Stimulated activated CD4-positive, alpha-beta T cell treated with anti-CD3 and anti-CD28 coated beads, Interleukin-1b, Interleukin-23, amount 100 ng/mL, for 48 hours (primary cell): ENCODE results near the gene DUSP7.
A peak's percentile ranks its signal among the peaks of the same experiment; 100 is the strongest.

ENCODE experiments used
- DNase-seq: peaks from one replicate; pipeline ENCODE4 v3.0.0-alpha.2; 2020

Gene DUSP7, protein sequence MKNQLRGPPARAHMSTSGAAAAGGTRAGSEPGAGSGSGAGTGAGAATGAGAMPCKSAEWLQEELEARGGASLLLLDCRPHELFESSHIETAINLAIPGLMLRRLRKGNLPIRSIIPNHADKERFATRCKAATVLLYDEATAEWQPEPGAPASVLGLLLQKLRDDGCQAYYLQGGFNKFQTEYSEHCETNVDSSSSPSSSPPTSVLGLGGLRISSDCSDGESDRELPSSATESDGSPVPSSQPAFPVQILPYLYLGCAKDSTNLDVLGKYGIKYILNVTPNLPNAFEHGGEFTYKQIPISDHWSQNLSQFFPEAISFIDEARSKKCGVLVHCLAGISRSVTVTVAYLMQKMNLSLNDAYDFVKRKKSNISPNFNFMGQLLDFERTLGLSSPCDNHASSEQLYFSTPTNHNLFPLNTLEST

DNA sequence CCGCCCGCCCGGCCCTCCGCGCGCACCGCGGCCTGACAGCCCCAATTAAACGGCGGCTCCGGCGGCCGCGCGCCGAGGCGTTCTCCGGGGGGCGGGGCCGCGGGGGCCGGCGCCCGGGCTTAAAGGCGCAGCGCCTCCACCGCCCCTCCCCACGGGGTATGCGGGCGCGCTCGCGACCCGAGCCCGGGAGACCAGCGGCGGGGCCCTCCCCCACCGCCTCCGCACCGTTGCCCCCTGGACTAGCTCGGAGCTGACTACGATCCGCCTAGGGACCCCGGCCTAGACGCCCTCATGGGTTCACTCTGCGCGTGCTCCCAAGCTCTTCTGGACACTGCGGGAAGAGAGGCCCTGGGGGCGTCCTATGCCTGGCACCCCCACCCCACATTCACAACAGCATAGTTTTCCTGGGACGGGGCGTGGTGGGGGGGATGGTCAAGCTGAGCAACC is at the start of gene DUSP7:
DUSP7 (minus strand) TSS at position 51 of the 447 bp plus-strand sequence. CDS start 205 bp downstream, outside the sequence.
- peak; percentile 66 for DNase-seq

- DNase-seq = no peak
Observed at GRCh38 chr3:52104684-52105640, 48.6 kb upstream of the DUSP7 start.

DNA sequence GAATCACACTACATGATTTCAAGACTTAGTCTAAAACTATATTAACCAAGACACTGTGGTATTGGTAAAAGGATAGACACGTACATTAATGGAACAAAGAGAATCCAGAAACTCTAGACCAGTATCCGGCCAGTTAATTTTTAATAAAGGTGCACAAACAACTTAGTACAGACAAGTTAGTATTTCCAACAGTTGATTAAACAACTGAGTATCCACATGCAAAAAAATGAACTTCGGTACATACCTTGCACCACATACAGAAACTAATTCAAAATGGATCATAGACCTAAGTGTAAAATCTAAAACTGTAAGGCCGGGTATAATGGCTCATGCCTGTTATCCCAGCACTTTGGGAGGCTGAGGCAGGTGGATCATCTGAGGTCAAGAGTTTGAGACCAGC is 46.6 kb upstream of the DUSP7 start:
- DNase-seq = no peak

GRCh38 chr3:52099001-52099401 is 42.6 kb upstream of the DUSP7 start:
- no peak for DNase-seq

GRCh38 chr3:52097851-52098507 is 41.6 kb upstream of the DUSP7 start:
- DNase-seq = no peak

DNA sequence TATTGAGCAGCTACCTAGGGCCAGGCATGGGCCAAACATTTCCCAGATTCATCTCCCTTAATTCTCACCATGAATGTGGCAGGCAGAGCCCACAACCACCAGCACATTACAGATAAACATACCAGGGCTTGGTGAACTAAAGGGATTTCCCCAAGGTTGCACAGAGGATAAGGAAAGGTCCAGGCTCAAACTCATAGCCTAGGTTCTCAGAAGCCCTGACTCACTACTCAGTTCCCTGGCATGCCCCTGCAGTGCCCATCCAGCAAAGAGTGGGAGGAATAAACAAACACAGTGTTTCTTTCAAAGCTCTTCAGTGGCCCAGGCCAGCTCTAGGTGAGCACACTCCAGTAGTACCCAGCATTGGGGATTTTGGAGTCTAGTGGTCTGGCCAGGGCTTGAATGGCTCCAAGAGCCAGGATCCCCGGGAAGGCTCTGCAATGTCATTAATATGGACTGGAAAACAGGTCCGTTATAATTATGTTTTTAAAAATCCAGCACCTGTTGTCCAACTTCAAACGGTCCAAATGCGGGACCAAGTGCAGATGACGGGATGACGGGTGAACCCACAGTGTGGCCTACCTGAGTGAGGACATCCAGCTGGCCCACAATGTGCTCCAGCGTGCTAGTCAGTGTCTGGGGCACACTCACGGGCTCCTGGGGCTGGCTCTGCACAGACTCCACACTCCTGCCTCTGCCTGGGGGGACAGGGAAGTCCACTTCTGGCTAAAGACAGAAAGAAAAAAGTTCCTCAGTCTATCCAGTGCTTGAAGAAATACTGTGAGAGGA is 39.8 kb upstream of the DUSP7 start:
- DNase-seq = no peak

DNA sequence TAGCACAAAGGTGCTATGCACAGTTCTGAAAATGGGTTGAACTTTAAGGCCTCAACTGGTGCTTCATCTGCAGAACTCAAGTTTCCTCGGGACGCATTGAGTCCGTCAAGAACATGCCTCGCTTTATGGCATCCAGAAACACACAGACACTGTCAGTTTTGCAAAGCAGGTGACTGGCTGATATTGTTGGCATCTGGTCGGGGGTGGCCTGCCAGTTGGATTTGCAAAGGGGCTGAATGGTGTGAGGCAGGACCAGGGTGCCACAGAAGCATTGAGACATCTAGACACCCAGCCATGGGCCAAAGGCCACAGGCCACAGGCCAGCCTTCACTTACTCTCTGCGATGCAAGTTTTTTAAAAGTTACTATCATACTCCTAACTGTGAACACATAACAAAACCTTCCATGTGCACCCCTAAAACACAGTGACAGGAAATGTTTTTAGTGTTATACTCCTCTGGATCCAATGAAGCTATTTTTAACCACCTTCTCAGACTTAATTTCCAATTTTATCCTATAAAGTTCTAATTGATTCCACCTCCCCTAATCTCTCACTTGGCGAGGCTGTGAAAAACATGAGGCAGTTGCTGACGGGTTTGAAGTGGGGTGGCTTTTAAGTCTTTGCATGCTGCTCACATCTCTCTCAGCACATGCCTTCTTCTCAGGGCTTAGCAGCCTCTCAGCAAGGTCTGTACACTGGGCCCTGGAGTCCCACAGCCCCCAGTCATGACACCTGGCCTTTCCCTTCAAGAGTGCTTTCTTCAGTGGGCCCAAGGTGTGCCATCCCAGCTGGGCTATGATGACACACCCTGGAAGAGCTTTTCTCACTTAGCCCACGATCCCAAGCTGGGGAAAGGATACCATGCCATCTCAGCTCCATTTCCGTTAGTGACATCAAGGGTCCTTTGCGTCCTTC is 38.5 kb upstream of the DUSP7 start:
- no peak for DNase-seq

DNA sequence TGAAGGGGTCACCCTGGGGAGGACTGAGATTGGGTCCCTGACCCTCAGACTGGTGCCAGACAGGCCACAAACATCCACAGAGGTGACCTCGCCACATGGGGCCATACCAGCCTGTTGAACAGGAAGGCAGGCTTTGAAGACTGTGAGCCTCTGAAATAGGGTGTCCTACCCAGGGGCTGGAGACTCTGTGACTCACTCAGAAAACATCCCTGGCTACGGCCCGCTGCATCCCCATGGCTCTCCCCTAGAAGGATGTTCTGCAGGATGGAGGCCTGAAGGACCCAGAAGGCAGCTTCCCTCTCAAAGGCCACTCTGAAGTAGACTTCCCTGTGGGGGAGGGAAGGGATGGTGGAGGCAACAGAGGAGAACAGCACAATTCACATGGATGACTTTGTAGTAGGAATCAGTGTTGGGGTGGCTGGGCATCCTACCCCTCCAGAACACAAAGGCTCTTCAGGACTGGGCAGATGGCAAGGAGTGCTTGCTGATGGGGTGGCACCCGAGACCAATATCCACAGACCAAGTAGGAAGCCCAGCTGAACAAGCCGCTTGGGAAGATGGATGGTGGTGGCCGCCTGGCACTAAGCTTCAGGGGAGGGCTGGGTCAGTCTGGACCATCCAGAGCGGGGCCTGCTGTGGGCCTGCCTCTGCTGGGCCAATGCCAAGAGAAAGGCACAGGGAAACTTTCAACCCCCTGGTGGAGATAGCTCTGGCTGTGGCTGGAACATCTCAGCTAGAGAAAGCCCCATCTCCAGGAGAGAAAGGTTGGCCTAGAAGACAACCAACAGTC is 37.6 kb upstream of the DUSP7 start:
- DNase-seq = no peak

GRCh38 chr3:52092891-52093290 is 36.5 kb upstream of the DUSP7 start:
- no peak for DNase-seq

- no peak for DNase-seq
Observed at GRCh38 chr3:52092271-52092660, 35.9 kb upstream of the DUSP7 start.

- DNase-seq = no peak
Observed at GRCh38 chr3:52091586-52092270, 35.4 kb upstream of the DUSP7 start.

DNA sequence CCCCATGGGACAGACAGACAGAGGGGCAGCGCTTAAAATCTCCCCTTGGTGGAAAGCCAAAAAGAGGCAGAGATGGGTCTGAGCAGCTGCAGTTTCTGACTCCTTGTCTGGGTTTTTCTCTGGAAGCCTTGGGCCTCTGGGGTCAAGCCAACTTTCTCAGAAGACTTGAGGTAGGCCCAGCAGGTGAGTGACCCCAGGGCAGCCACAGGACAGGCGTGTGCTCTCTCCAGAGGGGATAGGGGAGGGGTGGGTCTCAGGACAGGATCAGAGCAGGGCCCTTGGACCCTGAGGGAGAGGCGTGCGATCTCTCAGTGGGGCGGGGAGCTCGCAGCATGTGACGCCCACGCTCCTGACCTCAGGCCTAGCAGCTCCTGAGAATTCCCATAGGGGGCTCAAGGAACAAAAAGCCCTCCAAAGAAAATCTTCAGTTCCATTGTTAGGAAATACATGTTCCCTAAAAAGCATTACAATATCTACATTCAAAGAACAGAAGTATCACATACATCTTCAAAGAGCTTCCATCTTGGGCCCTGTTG is 34.6 kb upstream of the DUSP7 start:
- DNase-seq = no peak

GRCh38 chr3:52090131-52090932 is 34.0 kb upstream of the DUSP7 start:
- no peak for DNase-seq

DNA sequence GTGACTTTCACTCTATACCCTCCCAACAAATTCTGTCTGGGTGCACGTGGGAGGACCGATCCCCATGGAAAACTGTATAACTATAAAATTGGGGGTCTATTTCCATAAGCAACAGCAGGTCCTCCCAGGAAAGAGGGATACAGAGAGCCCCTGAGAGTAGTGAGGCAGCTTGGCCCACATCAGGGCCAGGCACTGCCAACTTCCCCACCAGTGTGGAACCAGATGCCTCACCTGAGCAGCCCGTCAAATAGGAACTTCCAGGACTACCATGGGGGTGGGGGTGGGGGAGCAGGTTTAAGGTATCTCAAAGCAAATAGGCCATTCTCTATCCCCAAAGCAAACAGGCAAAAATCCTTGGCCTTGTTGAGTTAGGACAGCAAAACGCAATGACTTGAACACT is 33.3 kb upstream of the DUSP7 start:
- no peak for DNase-seq

GRCh38 chr3:52088445-52089367 is 32.3 kb upstream of the DUSP7 start:
- no peak for DNase-seq

- no peak for DNase-seq
Observed at GRCh38 chr3:52087731-52088130, 31.4 kb upstream of the DUSP7 start.

DNA sequence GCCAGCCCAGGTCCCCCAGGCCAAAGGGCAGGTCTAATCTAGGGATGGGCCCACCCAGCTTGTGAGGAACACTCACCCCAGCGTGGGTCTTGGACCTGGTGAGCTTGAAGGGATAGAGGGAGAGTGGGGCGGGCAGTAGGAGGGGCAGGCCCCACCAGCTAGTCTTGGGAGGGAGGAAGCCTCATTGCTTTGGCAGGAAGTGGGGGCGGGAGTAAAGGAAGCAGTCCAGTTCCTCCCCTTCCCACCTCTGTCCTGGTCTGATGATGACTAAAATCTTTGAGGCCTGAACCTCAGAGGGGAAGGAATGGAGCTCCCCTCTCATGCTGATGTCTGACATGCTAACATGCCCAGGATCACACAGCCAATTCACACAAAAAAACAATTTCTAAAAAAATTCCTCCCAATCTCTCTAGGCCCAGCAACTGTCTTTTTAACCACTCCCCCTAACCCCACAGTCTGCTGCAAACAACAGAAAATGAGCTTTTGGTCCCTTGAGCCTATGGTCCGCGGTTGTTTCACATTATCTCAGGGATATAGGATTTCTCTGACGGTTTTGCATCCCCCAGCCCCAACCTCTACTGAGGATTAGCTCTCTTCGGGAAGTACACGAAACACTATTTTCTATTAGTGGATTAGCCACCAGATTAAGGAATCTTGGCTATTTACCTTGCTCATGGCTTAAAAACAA is 30.7 kb upstream of the DUSP7 start:
- DNase-seq = no peak
